ENCODE results near the gene FIGNL2.

Gene FIGNL2

GRCh38 chr12:51874486-51874885 lies 26.0 kb upstream of the FIGNL2 start:
- no peak for DNase-seq (ENCODE audit: low read depth)

- DNase-seq (ENCODE audit: low read depth): no peak
These were observed 25.5 kb upstream of the FIGNL2 start for GRCh38 chr12:51874000-51874399.

- no peak for DNase-seq (ENCODE audit: low read depth)
These were observed 24.9 kb upstream of the FIGNL2 start for GRCh38 chr12:51873251-51873994.

- no peak for DNase-seq (ENCODE audit: low read depth)
These were observed 24.1 kb upstream of the FIGNL2 start for GRCh38 chr12:51872689-51872981.

- no peak for DNase-seq (ENCODE audit: low read depth)
These were observed 23.6 kb upstream of the FIGNL2 start for GRCh38 chr12:51871918-51872688.

- DNase-seq (ENCODE audit: low read depth): no peak
These were observed 22.6 kb upstream of the FIGNL2 start for GRCh38 chr12:51871126-51871525.

GRCh38 chr12:51870504-51870903 lies 22.0 kb upstream of the FIGNL2 start:
- DNase-seq (ENCODE audit: low read depth): no peak

GRCh38 chr12:51869931-51870330 lies 21.4 kb upstream of the FIGNL2 start:
- DNase-seq (ENCODE audit: low read depth): no peak

- no peak for DNase-seq (ENCODE audit: low read depth)
These were observed 21.0 kb upstream of the FIGNL2 start for GRCh38 chr12:51869496-51869865.

- no peak for DNase-seq (ENCODE audit: low read depth)
These were observed 20.4 kb upstream of the FIGNL2 start for GRCh38 chr12:51868821-51869495.

- DNase-seq (ENCODE audit: low read depth): no peak
These were observed 19.4 kb upstream of the FIGNL2 start for GRCh38 chr12:51867796-51868428.

- DNase-seq (ENCODE audit: low read depth): no peak
These were observed 18.9 kb upstream of the FIGNL2 start for GRCh38 chr12:51867371-51867770.

GRCh38 chr12:51866762-51867161 lies 18.2 kb upstream of the FIGNL2 start:
- DNase-seq (ENCODE audit: low read depth): no peak

- DNase-seq (ENCODE audit: low read depth): no peak
These were observed 17.8 kb upstream of the FIGNL2 start for GRCh38 chr12:51866324-51866723.

- no peak for DNase-seq (ENCODE audit: low read depth)
These were observed 17.3 kb upstream of the FIGNL2 start for GRCh38 chr12:51865757-51866270.

GRCh38 chr12:51864833-51865670 lies 16.5 kb upstream of the FIGNL2 start:
- no peak for DNase-seq (ENCODE audit: low read depth)

GRCh38 chr12:51863933-51864832 lies 15.7 kb upstream of the FIGNL2 start:
- DNase-seq (ENCODE audit: low read depth): no peak

GRCh38 chr12:51863363-51863932 lies 14.9 kb upstream of the FIGNL2 start:
- DNase-seq (ENCODE audit: low read depth): no peak

- no peak for DNase-seq (ENCODE audit: low read depth)
These were observed 14.4 kb upstream of the FIGNL2 start for GRCh38 chr12:51862947-51863346.

- DNase-seq (ENCODE audit: low read depth): no peak
These were observed 12.5 kb upstream of the FIGNL2 start for GRCh38 chr12:51860986-51861385.
